GM21390 (cell line): Measurements from ENCODE around the gene TRUB2.
A peak's percentile ranks its signal among the peaks of the same experiment; 100 is the strongest.
"Not testable (repeated sequence)": the region's sequence is repeated elsewhere in the genome, so short reads cannot be mapped to it uniquely, and the experiment has no call there.

ENCODE experiments used
- ATAC-seq: cut with Tn5 transposase; IDR thresholded peaks from one replicate; pipeline ENCODE4 v1.9.1; 2021; ENCODE audit not compliant: unreplicated experiment

Gene TRUB2

GRCh38 chr9:128298535-128299482, 23.4 kb downstream of the TRUB2 start:
- no peak for ATAC-seq

GRCh38 chr9:128297221-128297773, 24.9 kb downstream of the TRUB2 start:
- ATAC-seq, result no peak

DNA sequence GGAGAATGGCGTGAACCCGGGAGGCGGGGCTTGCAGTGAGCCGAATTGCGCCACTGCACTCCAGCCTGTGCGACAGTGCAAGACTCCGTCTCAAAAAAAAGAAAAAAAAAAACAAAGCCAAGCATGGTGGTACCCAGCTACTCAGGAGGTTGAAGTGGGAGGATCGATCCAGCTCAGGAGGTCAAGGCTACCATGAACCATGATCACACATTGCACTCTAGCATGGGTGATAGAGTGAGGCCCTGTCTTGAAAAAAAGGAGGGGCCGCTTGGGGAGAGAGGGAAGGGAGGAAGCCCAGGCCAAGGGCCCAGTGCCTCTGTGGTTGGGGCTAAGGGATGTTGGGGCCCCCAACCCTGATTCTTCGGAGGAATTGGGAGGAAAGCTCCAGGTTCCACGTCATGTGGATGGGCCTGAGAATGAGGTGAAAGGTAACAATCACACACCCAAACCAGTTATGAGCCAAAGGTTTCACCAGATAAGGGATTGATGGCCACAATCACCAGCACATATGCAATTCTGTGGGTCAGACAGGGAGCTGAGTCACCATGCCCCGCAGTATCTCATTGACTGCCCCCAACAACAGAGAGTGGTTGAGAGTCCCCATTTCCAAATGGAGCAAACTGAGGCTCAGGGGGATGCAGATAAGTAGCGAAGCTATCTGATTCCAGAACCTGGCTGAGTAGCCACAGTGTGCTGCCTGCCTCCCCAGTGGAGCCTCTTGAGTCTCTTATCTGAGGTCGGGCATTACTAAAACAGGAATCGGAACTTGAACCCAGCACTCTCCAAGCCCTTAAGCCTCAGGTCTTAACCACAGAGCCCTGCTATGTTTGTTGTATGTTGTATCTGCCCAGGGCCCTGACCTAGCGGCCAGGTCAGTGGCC, 25.7 kb downstream of the TRUB2 start:
- ATAC-seq, result no peak

GRCh38 chr9:128294142-128294541, 28.1 kb downstream of the TRUB2 start:
- no peak for ATAC-seq

- ATAC-seq, result no peak
Observed at GRCh38 chr9:128293091-128293490, 29.2 kb downstream of the TRUB2 start.

- ATAC-seq, result no peak
Observed at GRCh38 chr9:128292009-128292408, 30.2 kb downstream of the TRUB2 start.

DNA sequence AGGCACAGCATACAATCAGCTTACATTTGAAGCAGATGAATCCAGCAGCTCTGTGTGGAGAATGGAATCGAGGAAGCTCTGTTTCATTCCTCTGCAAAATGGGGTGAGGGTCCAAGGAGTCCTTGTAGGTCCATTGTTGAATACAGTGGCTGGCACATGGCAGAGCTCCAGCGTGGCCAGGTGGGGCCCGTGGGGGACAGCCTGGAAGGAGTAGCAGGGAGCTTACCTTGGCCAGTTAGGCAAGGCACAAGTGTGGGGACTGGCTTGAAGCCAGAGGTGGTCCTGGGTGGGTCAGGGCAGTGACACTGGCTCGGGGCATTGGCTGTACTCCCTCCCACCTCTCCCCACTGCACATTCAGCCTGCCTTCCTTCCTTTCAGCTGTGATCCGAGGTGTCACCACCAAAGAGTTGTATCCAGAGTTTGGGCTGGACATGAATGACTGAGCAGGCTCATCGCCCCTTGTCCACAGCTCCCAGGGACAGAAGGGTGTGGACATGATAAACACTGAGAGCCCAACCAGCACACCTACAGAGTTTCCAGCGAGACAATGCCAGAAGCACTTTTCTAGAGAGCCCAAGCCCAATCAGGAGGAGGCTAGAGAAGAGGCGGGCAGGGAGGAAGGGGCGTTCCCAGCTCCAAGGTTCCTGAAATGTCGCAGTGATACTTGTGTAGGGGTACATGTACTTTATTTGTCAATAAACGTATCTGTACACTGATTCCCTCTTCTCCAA, 33.8 kb downstream of the TRUB2 start:
- no peak for ATAC-seq

- no peak for ATAC-seq
Observed at GRCh38 chr9:128286440-128286839, 35.8 kb downstream of the TRUB2 start.

GRCh38 chr9:128285033-128285784, 37.0 kb downstream of the TRUB2 start:
- no peak for ATAC-seq

GRCh38 chr9:128282500-128282899, 39.7 kb downstream of the TRUB2 start:
- no peak for ATAC-seq

DNA sequence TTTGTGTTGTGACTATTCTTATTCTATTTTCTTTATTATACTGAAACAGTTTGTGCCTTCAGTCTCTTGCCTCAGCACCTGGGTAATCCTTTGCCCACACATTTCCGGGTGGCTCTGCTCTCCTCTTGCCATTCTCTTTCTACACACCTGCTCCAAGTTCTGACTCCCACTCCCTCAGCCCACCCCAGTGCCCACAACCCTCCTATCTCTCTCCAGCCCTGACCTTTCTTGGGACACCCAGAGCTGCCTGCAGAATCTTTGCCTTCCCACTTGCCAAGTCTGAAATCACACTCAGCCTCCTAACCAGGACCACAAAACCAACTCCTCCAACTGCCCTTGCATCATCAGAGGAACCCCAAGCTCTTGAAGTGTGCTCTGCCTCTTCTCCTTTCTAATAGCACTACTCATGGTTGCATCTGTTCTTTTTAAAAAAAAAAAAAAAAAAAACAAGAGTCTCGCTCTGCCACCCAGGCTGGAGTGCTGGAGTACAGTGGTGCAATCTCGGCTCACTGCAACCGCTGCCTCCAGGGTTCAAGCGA, 42.1 kb downstream of the TRUB2 start:
- ATAC-seq, result no peak

- ATAC-seq, result not testable (repeated sequence)
Observed at GRCh38 chr9:128279088-128280073, 42.9 kb downstream of the TRUB2 start.

GRCh38 chr9:128276574-128277270, 45.5 kb downstream of the TRUB2 start:
- no peak for ATAC-seq

DNA sequence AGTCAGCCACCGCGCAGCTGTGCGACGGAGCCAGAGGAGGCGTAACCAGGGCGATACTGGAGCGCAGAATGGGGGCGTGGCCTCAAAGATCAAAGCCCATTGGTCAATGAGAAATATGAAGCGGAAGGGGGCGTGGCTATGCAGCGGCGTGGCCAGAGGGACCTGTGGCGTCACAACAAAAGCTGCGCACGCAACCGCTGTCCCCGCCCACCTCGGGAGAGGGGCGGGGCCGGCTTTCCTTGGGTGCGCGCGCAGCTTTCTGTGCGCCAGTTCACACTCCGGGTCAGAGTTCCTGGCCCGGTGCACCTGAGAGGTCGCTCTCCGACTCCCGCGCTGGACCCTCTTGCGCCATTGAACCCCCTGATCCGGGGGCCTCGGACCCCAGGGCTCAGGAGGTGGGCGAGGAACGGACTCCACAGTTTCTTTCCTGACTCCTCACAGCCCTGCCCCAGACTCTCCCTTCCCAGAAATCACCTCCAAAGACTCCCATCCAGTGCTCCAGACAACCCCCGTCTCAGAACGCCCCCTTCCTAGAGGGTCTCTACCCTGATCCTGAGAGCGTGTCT, 46.2 kb downstream of the TRUB2 start, which contains the start of gene SWI5:
SWI5 (plus strand) TSS at position 269 of the 566 bp plus-strand sequence.
- peak; percentile 93 for ATAC-seq

- ATAC-seq, result peak; percentile 58
Observed at GRCh38 chr9:128275198-128276007, 46.8 kb downstream of the TRUB2 start, which contains the start of gene GOLGA2. TSS of gene GOLGA2 (minus strand) at chr9:128276007. CDS start at chr9:128275976, 31 bp downstream.

DNA sequence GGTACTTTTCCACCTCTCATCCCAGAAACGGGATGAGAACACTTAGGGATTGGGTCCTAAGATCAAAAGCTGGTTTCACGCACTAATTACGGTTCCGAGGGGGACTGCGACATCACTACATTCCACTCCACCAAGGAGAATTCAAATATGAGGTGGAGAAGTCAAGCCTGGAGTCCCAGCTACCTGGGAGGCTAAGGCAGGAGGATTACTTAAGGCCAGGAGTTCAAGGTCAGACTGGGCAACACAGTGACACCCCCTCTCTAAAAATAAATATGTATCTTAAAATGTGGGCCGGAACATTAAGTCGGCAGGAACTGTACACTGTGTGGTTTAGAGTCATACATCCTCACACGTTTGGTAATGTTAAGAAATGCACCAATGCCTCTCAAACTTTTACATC, 48.0 kb downstream of the TRUB2 start:
- no peak for ATAC-seq

DNA sequence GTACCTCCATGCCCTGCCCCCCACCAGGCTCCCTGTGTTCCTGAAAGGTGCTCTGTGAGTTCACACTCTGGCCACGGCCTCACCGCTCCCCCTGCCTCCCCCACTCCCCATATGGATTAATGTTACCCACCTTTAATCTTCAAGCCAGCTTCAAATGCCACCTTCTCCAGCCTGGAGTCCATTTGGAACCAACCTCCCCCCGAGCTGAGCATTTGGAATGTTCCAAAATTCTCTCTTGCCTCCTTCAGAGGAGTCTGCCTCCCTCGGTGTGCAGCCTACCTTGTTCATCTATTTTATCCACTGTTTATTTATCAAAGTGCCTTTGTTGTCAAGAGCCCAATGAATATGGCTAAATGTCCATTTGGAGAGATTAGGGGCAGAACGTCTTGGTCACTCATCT, 50.7 kb downstream of the TRUB2 start:
- ATAC-seq, result no peak
